Activated CD8-positive, alpha-beta memory T cell treated with anti-CD3 and anti-CD28 coated beads, Interleukin-2, amount 50 U/mL, for 4 hours (primary cell): ENCODE measurements around the gene SLC5A11.
"Not testable (repeated sequence)": the region's sequence is repeated elsewhere in the genome, so short reads cannot be mapped to it uniquely, and the experiment has no call there.

ENCODE experiments used
- DNase-seq: peaks from one replicate; pipeline ENCODE4 v3.0.0-alpha.2; 2020

SLC5A11 gene

GRCh38 chr16:24845726-24846547, at the start of gene SLC5A11:
Gene SLC5A11, plus strand, starts transcription at chr16:24845963. Its CDS starts 12,681 bp downstream, at chr16:24858644.
- no peak for DNase-seq

- no peak for DNase-seq
Observed at GRCh38 chr16:24800586-24800985, 45.2 kb upstream of the SLC5A11 start.

GRCh38 chr16:24801761-24802302, 43.9 kb upstream of the SLC5A11 start:
- no peak for DNase-seq

- DNase-seq, result no peak
Observed at GRCh38 chr16:24805484-24805883, 40.3 kb upstream of the SLC5A11 start.

- no peak for DNase-seq
Observed at GRCh38 chr16:24807301-24807700, 38.5 kb upstream of the SLC5A11 start.

- DNase-seq, result no peak
Observed at GRCh38 chr16:24810951-24811843, 34.6 kb upstream of the SLC5A11 start.

- DNase-seq, result not testable (repeated sequence)
Observed at GRCh38 chr16:24812813-24813212, 33.0 kb upstream of the SLC5A11 start.

- DNase-seq, result no peak
Observed at GRCh38 chr16:24815021-24815420, 30.7 kb upstream of the SLC5A11 start.

- no peak for DNase-seq
Observed at GRCh38 chr16:24816688-24817087, 29.1 kb upstream of the SLC5A11 start.

GRCh38 chr16:24819462-24820040, 26.2 kb upstream of the SLC5A11 start:
- DNase-seq, result no peak

GRCh38 chr16:24820522-24820921, 25.2 kb upstream of the SLC5A11 start:
- no peak for DNase-seq

GRCh38 chr16:24821129-24821528, 24.6 kb upstream of the SLC5A11 start:
- DNase-seq, result no peak

GRCh38 chr16:24822542-24822941, 23.2 kb upstream of the SLC5A11 start:
- DNase-seq, result no peak

- no peak for DNase-seq
Observed at GRCh38 chr16:24822974-24823373, 22.8 kb upstream of the SLC5A11 start.

GRCh38 chr16:24825696-24826095, 20.1 kb upstream of the SLC5A11 start:
- DNase-seq, result no peak

GRCh38 chr16:24826096-24826690, 19.6 kb upstream of the SLC5A11 start:
- DNase-seq, result no peak

- DNase-seq, result no peak
Observed at GRCh38 chr16:24826817-24827566, 18.8 kb upstream of the SLC5A11 start.

GRCh38 chr16:24829153-24829552, 16.6 kb upstream of the SLC5A11 start:
- DNase-seq, result no peak

- DNase-seq, result no peak
Observed at GRCh38 chr16:24833352-24833751, 12.4 kb upstream of the SLC5A11 start.

GRCh38 chr16:24834459-24835335, 11.1 kb upstream of the SLC5A11 start:
- DNase-seq, result no peak

- DNase-seq, result no peak
Observed at GRCh38 chr16:24836836-24837235, 8.9 kb upstream of the SLC5A11 start.
